OCI-LY1 (cell line): Measurements from ENCODE around the gene MYO1E.
"Not testable (repeated sequence)": the region's sequence is repeated elsewhere in the genome, so short reads cannot be mapped to it uniquely, and the experiment has no call there.

Experiments
- EZH2 ChIP-seq: fragments of 200-600 bp; sonication (generic), shearing (Covaris generic); IDR thresholded peaks from 2 replicates; pipeline ENCODE4 v1.8.0; 2017; ENCODE audit warnings: borderline replicate concordance, mixed run types, mild to moderate bottlenecking, antibody characterized with exemption, low read length, moderate library complexity, mixed read lengths
- TF ChIP-seq, protein P1 (sequence below): fragments of 200-600 bp; sonication (generic), shearing (Covaris generic); IDR thresholded peaks from 2 replicates; pipeline ENCODE4 v1.5.1; 2017; ENCODE audit warnings: mild to moderate bottlenecking, antibody characterized with exemption, low read length, moderate library complexity, mixed read lengths

DNA sequence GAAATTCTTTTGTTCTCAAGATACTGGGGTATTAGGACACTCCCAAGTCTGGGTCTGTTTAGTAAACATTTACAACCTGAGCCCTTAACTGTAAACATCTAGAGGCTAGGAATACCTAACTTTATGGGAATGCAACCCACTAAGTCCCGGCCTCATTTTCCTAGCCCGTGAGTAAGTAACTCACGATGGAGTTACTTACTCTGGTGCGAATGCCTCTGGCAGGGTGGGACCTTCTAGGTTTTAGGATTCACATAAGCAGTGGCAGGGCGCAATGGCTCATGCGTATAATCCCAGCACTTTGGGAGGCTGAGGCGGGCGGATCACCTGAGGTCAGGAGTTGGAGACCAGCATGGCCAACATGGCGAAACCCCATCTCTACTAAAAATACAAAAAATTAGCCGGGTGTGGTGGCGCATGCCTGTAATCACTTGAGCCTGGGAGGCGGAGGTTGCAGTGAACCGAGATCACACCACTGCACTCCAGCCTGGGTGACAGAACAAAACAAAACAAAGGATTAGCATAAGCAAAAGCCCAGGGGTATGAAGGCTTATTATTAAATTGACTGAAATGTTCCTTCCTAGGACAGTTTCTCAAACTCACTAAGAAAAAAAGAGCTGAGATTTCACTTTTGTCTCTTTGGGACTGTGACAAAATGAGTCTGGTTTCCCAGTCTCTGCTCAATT lies 14.7 kb upstream of the MYO1E start:
- TF ChIP-seq, protein P1, sequence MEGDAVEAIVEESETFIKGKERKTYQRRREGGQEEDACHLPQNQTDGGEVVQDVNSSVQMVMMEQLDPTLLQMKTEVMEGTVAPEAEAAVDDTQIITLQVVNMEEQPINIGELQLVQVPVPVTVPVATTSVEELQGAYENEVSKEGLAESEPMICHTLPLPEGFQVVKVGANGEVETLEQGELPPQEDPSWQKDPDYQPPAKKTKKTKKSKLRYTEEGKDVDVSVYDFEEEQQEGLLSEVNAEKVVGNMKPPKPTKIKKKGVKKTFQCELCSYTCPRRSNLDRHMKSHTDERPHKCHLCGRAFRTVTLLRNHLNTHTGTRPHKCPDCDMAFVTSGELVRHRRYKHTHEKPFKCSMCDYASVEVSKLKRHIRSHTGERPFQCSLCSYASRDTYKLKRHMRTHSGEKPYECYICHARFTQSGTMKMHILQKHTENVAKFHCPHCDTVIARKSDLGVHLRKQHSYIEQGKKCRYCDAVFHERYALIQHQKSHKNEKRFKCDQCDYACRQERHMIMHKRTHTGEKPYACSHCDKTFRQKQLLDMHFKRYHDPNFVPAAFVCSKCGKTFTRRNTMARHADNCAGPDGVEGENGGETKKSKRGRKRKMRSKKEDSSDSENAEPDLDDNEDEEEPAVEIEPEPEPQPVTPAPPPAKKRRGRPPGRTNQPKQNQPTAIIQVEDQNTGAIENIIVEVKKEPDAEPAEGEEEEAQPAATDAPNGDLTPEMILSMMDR: not testable (repeated sequence)
- not testable (repeated sequence) for TF ChIP-seq EZH2
